HEK293 (cell line): ENCODE data around the gene SPECC1.

Source experiments
- CTCF ChIA-PET: fragments of 350-600 bp; formaldehyde crosslinking; extraction: SDS; loops from one replicate; lab custom pipeline; 2021; ENCODE audit warnings: antibody characterized with exemption; lab: Yijun Ruan, JAX
- POLR2A ChIA-PET: fragments of 300-600 bp; formaldehyde crosslinking; extraction: SDS; loops from one replicate; lab custom pipeline; 2020; ENCODE audit warnings: antibody characterized with exemption, inconsistent platforms; lab: Yijun Ruan, JAX
- H3K27ac ChIP-seq: fragments of 200-500 bp; sonication (Bioruptor generic); 2 replicates; pipeline ENCODE4 v1.5.1; 2014; ENCODE audit warnings: low read depth, low read length, control low read depth, inconsistent platforms; ENCODE audit errors: extremely low read depth
- H3K36me3 ChIP-seq, 2 experiments: fragments of 200-500 bp in 1 of 2; sonication (Bioruptor generic) in 1 of 2; 1 replicate in 1 of 2; 2 replicates in 1 of 2; pipeline ENCODE4 v1.5.1; 2014 to 2017; ENCODE audit warnings: inconsistent platforms in 2 of 2, low read length in 2 of 2; ENCODE audit not compliant: control insufficient read depth in 2 of 2, insufficient read depth in 1 of 2
- H3K4me1 ChIP-seq: fragments of 200-500 bp; sonication (Bioruptor generic); 2 replicates; pipeline ENCODE4 v1.5.1; 2014; ENCODE audit warnings: mild to moderate bottlenecking, low read length, inconsistent platforms; ENCODE audit not compliant: control insufficient read depth, insufficient read depth
- H3K4me3 ChIP-seq: 2 replicates; pipeline ENCODE4 v1.5.1; 2011; ENCODE audit warnings: low read depth, mild to moderate bottlenecking, control low read depth, low read length, moderate library complexity
- H3K9me3 ChIP-seq: fragments of 200-500 bp; sonication (Bioruptor generic); 2 replicates; pipeline ENCODE4 v1.5.1; 2014; ENCODE audit warnings: low read depth, low read length, inconsistent platforms; ENCODE audit not compliant: control insufficient read depth, insufficient read depth
- MZF1 ChIP-seq: fragments of 450-650 bp; formaldehyde crosslinking; IDR thresholded peaks from 2 replicates; pipeline ENCODE4 v1.5.1; 2017; ENCODE audit warnings: missing biosample characterization, missing genetic modification characterization, borderline replicate concordance
- OVOL3 ChIP-seq: fragments of 450-650 bp; formaldehyde crosslinking; IDR thresholded peaks from 2 replicates; pipeline ENCODE4 v1.5.1; 2016; ENCODE audit warnings: missing biosample characterization, missing genetic modification characterization
- SETDB1 ChIP-seq: IDR thresholded peaks from one replicate; pipeline ENCODE4 v1.6.1; 2017; ENCODE audit warnings: mild to moderate bottlenecking, low read length, moderate library complexity, mixed read lengths; ENCODE audit not compliant: insufficient read length
- TCF7L2 ChIP-seq: IDR thresholded peaks from 2 replicates; pipeline ENCODE4 v1.6.1; 2011; ENCODE audit warnings: low read depth, mild to moderate bottlenecking, inconsistent platforms, low read length, moderate library complexity, borderline replicate concordance
- ZFP41 ChIP-seq: fragments of 450-650 bp; formaldehyde crosslinking; IDR thresholded peaks from 2 replicates; pipeline ENCODE4 v1.5.1; 2016; ENCODE audit warnings: missing biosample characterization, missing genetic modification characterization, borderline replicate concordance
- ZNF133 ChIP-seq: fragments of 450-650 bp; formaldehyde crosslinking; IDR thresholded peaks from 2 replicates; pipeline ENCODE4 v1.5.1; 2016; ENCODE audit warnings: missing biosample characterization, missing genetic modification characterization
- ZNF169 ChIP-seq: fragments of 450-650 bp; formaldehyde crosslinking; IDR thresholded peaks from 2 replicates; pipeline ENCODE4 v1.5.1; 2016; ENCODE audit warnings: missing biosample characterization, missing genetic modification characterization
- ZNF174 ChIP-seq: fragments of 450-650 bp; formaldehyde crosslinking; IDR thresholded peaks from 2 replicates; pipeline ENCODE4 v1.5.0; 2017; ENCODE audit warnings: missing biosample characterization, mild to moderate bottlenecking, missing genetic modification characterization
- ZNF184 ChIP-seq: fragments of 450-650 bp; IDR thresholded peaks from 2 replicates; pipeline ENCODE4 v1.5.1; 2018; ENCODE audit warnings: missing biosample characterization, mild to moderate bottlenecking, missing genetic modification characterization
- ZNF354C ChIP-seq: fragments of 450-650 bp; formaldehyde crosslinking; IDR thresholded peaks from 2 replicates; pipeline ENCODE4 v1.5.1; 2016; ENCODE audit warnings: missing biosample characterization, missing genetic modification characterization, low read depth, borderline replicate concordance
- ZNF394 ChIP-seq: fragments of 450-650 bp; formaldehyde crosslinking; IDR thresholded peaks from 2 replicates; pipeline ENCODE4 v1.5.1; 2016; ENCODE audit warnings: missing biosample characterization, missing genetic modification characterization, mild to moderate bottlenecking, moderate library complexity, borderline replicate concordance
- ZNF473 ChIP-seq: fragments of 450-650 bp; formaldehyde crosslinking; IDR thresholded peaks from 2 replicates; pipeline ENCODE4 v1.5.1; 2017; ENCODE audit warnings: missing biosample characterization, missing genetic modification characterization
- ZNF621 ChIP-seq: fragments of 450-650 bp; formaldehyde crosslinking; IDR thresholded peaks from 2 replicates; pipeline ENCODE4 v1.5.1; 2017; ENCODE audit warnings: missing biosample characterization, missing genetic modification characterization
- TF ChIP-seq, protein P1 (sequence below): fragments of 450-650 bp; formaldehyde crosslinking; IDR thresholded peaks from 2 replicates; pipeline ENCODE4 v1.5.1; 2016; ENCODE audit warnings: missing biosample characterization, missing genetic modification characterization
- TF ChIP-seq, protein P2 (sequence below): fragments of 450-650 bp; IDR thresholded peaks from 2 replicates; pipeline ENCODE4 v1.5.1; 2018; ENCODE audit warnings: missing biosample characterization, missing genetic modification characterization

Gene SPECC1

DNA sequence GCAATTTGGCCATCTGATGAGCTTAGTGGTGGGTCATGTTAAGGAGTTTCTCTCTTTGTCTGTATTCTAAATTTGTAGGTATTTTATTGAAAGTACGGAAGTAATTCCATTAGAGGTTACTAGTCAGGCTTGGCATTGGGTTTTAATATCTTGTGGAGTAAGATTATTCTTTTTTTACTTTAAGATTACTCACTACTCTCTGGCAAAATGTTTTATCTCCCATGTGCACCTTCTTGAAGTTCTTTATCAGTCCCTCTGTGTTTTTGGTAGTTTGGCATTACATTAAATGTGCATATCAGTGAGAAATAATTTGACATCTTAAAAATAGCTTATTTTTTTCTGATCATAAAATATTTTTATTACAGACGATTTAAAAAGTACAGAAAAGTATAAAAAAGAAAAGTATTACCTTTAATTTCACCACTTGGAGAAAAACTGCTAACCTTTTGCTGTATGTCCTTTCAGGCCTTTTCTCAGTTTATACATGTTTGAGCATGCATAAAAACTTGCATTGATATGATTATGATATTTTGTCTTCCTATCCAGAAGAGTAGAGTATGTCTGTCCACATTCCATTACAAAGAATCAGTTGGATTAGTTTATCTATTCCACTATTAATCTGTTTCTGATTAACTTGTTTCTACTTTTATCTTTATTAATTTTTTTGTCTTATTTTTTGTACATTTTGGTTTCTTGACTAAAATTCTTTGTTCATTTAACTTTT, 198.3 kb downstream of the SPECC1 start:
- H3K36me3 ChIP-seq: peaks cover 0 to 19% of the 10 kb centered on the region in 2 experiments; a peak in 1 of 3 replicates
- peaks cover 6% of the 10 kb centered on the region; the same call in 1 of the 2 replicates for H3K4me1 ChIP-seq
- H3K27ac ChIP-seq: no peak overlapping the region
- TF ChIP-seq ZNF169 (tag by site-specific recombination): no peak
- TF ChIP-seq, protein P1, sequence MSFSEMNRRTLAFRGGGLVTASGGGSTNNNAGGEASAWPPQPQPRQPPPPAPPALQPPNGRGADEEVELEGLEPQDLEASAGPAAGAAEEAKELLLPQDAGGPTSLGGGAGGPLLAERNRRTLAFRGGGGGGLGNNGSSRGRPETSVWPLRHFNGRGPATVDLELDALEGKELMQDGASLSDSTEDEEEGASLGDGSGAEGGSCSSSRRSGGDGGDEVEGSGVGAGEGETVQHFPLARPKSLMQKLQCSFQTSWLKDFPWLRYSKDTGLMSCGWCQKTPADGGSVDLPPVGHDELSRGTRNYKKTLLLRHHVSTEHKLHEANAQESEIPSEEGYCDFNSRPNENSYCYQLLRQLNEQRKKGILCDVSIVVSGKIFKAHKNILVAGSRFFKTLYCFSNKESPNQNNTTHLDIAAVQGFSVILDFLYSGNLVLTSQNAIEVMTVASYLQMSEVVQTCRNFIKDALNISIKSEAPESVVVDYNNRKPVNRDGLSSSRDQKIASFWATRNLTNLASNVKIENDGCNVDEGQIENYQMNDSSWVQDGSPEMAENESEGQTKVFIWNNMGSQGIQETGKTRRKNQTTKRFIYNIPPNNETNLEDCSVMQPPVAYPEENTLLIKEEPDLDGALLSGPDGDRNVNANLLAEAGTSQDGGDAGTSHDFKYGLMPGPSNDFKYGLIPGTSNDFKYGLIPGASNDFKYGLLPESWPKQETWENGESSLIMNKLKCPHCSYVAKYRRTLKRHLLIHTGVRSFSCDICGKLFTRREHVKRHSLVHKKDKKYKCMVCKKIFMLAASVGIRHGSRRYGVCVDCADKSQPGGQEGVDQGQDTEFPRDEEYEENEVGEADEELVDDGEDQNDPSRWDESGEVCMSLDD (tag by site-specific recombination): no peak
- TF ChIP-seq TCF7L2: no peak
- POLR2A ChIA-PET: interaction anchor here (1.4 kb wide), 1 partner anchor 215 kb away, joined by 3 read pairs; no protein-coding TSS in a partner anchor
- H3K9me3 ChIP-seq: no peaks in the 10 kb centered on the region
- no peak overlapping the region for H3K4me3 ChIP-seq
- CTCF ChIA-PET: interaction anchor here (0.6 to 5.1 kb wide), 5 partner anchors 12 to 215 kb away, joined by 3 to 25 read pairs (median 7); no protein-coding TSS in a partner anchor

DNA sequence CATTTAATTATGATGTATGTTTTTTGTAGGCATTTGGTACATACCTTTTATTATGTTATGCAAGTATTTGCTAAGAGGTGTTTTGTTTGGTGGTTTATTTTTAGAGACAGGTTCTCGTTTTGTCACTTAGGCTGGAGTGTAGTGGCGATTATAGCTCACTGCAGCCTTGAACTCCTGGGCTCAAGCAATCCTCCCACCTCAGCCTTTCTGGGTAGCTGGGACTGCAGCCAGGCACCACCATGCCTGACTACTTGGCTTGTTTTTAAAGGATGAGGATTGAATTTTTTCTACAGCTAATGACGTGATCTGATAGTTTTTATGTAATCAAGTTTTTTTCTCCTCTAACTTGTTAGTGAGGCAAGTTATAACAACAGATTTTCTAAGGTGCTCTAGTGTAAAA, 199.6 kb downstream of the SPECC1 start:
- POLR2A ChIA-PET: no interaction called here
- no peaks in the 10 kb centered on the region for H3K9me3 ChIP-seq
- TF ChIP-seq ZNF473 (tag by site-specific recombination) (no peak), ZNF184 (tag by site-specific recombination) (no peak), ZNF394 (tag by site-specific recombination) (no peak), ZNF621 (tag by site-specific recombination) (no peak), OVOL3 (tag by site-specific recombination) (no peak), ZNF174 (tag by site-specific recombination) (no peak), ZNF133 (no peak), ZFP41 (no peak), ZNF169 (tag by site-specific recombination) (no peak), MZF1 (no peak), SETDB1 (no peak), ZNF354C (tag by site-specific recombination) (no peak)
- TF ChIP-seq, protein P2, sequence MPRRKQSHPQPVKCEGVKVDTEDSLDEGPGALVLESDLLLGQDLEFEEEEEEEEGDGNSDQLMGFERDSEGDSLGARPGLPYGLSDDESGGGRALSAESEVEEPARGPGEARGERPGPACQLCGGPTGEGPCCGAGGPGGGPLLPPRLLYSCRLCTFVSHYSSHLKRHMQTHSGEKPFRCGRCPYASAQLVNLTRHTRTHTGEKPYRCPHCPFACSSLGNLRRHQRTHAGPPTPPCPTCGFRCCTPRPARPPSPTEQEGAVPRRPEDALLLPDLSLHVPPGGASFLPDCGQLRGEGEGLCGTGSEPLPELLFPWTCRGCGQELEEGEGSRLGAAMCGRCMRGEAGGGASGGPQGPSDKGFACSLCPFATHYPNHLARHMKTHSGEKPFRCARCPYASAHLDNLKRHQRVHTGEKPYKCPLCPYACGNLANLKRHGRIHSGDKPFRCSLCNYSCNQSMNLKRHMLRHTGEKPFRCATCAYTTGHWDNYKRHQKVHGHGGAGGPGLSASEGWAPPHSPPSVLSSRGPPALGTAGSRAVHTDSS (tag by site-specific recombination): no peak
- TF ChIP-seq, protein P1 (tag by site-specific recombination): no peak
- TF ChIP-seq, all 188 proteins: peak for 0
- H3K4me1 ChIP-seq: peaks cover 6% of the 10 kb centered on the region; the same call in 1 of the 2 replicates
- no peak overlapping the region for H3K4me3 ChIP-seq
- peaks cover 0 to 19% of the 10 kb centered on the region in 2 experiments; a peak in 1 of 3 replicates for H3K36me3 ChIP-seq
- CTCF ChIA-PET: interaction anchor here (0.7 to 5.1 kb wide), 3 partner anchors 13 to 18 kb away, joined by 3 to 25 read pairs (median 5); no protein-coding TSS in a partner anchor
- H3K27ac ChIP-seq: no peak overlapping the region
